Breast epithelium (tissue), 4 donors: ENCODE results near the gene CDH8. TPM values are rescaled to one million over a fixed set of nuclear protein-coding genes. Genes with fewer than 3 reads are reported as not detected.

Experiments
- DNase-seq, 2 donors: peaks; one replicate each; pipeline ENCODE4 v3.0.0-alpha.2; 2019; ENCODE audit warnings: low spot score in 2 of 2
- H3K27ac ChIP-seq, 2 donors: fragments of 200-600 bp; sonication (generic) in 1 of 2; one replicate each; pipeline ENCODE4 v1.5.1; 2016 to 2019; ENCODE audit warnings: mild to moderate bottlenecking in 1 of 2
- H3K27me3 ChIP-seq, 2 donors: fragments of 200-600 bp; sonication (generic) in 1 of 2; one replicate each; pipeline versions ENCODE4 v1.5.1 to v1.6.0; 2017 to 2019; ENCODE audit warnings: control low read depth in 1 of 2, mild to moderate bottlenecking in 1 of 2
- H3K36me3 ChIP-seq: fragments of 200-600 bp; one replicate; pipeline ENCODE4 v1.5.1; 2019
- H3K4me1 ChIP-seq, 2 donors: fragments of 200-600 bp; sonication (generic); one replicate each; pipeline ENCODE4 v1.5.1; 2016 to 2019; ENCODE audit warnings: control low read depth in 1 of 2
- H3K4me3 ChIP-seq, 3 donors: fragments of 200-600 bp; sonication (generic); 1 replicate in 2 of 3; 2 replicates in 1 of 3; pipeline ENCODE4 v1.5.1; 2016 to 2019; ENCODE audit warnings: mild to moderate bottlenecking in 3 of 3, moderate library complexity in 2 of 3
- H3K9me3 ChIP-seq, 2 donors: fragments of 200-600 bp; sonication (generic) in 1 of 2; one replicate each; pipeline ENCODE4 v1.5.1; 2016 to 2019; ENCODE audit warnings: control low read depth in 1 of 2
- POLR2A ChIP-seq: fragments of 450-650 bp; IDR thresholded peaks from one replicate; pipeline ENCODE4 v1.6.1; 2016; ENCODE audit warnings: antibody characterized with exemption, mild to moderate bottlenecking, moderate library complexity
- POLR2AphosphoS5 ChIP-seq, 3 donors: sonication (generic); formaldehyde crosslinking; IDR thresholded peaks; one replicate each; pipeline ENCODE4 v1.6.1; 2017; ENCODE audit warnings: antibody characterized with exemption in 3 of 3
- intact Hi-C: fragments of 100-400 bp; cut with DNase I; formaldehyde crosslinking; loops from one replicate; pipeline ENCODE4 v1.15.1; 2023; ENCODE audit warnings: low total_unique reads
- total RNA-seq, 3 donors: library from RNA; depleted of rRNA; stranded (reverse); fragments of >200 nt; gene quantifications; one replicate each; pipeline ENCODE4 v1.1.0, GENCODE V29; 2016
- TF ChIP-seq, protein P1 (sequence below), 3 donors: fragments of 450-650 bp; IDR thresholded peaks; one replicate each; pipeline ENCODE4 v1.5.1; 2016 to 2017; ENCODE audit warnings: antibody characterized with exemption in 3 of 3, mild to moderate bottlenecking in 3 of 3, moderate library complexity in 3 of 3

CDH8 gene
- total RNA-seq, 3 donors from 2014 or later = under 0.01 to 0.15 TPM; not detected in 1

DNA sequence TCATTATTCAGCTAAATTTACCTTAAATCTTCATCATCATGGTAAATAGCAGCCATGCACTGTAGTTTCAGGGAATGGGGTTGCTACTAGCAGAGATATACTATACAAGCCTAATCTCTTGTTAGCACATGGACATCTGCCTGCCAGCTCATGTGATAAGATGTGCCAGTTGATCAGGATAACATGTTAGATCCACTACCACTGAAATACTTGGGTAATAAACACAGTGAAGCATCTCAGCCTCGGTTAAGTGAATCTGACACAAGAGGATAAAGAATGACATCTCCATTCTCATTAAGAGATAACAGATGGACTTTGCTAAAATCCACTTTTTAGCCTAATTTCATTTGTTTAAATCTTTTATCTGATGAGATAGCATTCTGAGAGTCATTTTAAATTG is 256.1 kb downstream of the CDH8 start:
- no peak overlapping the region for H3K27ac ChIP-seq
- no peaks in the 10 kb centered on the region for H3K27me3 ChIP-seq
- TF ChIP-seq POLR2A (no peak), POLR2AphosphoS5 (IDR thresholded peaks at IDR 0.05) (no peak)
- TF ChIP-seq, protein P1, sequence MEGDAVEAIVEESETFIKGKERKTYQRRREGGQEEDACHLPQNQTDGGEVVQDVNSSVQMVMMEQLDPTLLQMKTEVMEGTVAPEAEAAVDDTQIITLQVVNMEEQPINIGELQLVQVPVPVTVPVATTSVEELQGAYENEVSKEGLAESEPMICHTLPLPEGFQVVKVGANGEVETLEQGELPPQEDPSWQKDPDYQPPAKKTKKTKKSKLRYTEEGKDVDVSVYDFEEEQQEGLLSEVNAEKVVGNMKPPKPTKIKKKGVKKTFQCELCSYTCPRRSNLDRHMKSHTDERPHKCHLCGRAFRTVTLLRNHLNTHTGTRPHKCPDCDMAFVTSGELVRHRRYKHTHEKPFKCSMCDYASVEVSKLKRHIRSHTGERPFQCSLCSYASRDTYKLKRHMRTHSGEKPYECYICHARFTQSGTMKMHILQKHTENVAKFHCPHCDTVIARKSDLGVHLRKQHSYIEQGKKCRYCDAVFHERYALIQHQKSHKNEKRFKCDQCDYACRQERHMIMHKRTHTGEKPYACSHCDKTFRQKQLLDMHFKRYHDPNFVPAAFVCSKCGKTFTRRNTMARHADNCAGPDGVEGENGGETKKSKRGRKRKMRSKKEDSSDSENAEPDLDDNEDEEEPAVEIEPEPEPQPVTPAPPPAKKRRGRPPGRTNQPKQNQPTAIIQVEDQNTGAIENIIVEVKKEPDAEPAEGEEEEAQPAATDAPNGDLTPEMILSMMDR (IDR thresholded peaks at IDR 0.05) = no peak
- H3K4me1 ChIP-seq = no peaks in the 10 kb centered on the region
- H3K9me3 ChIP-seq = no peaks in the 10 kb centered on the region
- intact Hi-C loops = no loop called here
- H3K4me3 ChIP-seq = no peak overlapping the region
- DNase-seq = no peak
- H3K36me3 ChIP-seq = no peaks in the 10 kb centered on the region

DNA sequence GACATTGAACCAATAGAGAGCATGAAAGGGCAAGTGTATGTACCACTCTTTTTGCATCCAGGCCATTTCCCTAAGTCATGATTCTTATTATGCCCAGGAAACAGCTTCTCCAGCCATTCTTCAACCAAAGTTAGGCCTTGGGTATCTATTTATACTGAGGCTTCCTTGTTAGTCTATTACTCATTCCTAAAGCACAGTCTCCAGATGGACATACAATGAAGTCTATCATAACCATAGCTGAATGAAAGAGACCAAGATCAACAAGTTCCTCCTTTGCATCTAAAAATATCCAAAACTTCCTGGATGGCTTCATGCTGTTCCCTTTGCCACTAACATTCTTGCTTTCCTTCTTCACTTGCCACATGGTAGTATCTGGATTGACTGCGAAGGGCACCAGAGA is 265.9 kb downstream of the CDH8 start:
- Histone ChIP-seq H3K4me3 (no peak overlapping the region), H3K4me1 (no peaks in the 10 kb centered on the region), H3K36me3 (no peaks in the 10 kb centered on the region), H3K27ac (no peak overlapping the region), H3K9me3 (no peaks in the 10 kb centered on the region), H3K27me3 (no peaks in the 10 kb centered on the region)
- TF ChIP-seq, protein P1 (IDR thresholded peaks at IDR 0.05) = no peak
- TF ChIP-seq POLR2AphosphoS5 (IDR thresholded peaks at IDR 0.05) = no peak
- no peak for TF ChIP-seq POLR2A
- DNase-seq = no peak
- intact Hi-C loops = no loop called here

DNA sequence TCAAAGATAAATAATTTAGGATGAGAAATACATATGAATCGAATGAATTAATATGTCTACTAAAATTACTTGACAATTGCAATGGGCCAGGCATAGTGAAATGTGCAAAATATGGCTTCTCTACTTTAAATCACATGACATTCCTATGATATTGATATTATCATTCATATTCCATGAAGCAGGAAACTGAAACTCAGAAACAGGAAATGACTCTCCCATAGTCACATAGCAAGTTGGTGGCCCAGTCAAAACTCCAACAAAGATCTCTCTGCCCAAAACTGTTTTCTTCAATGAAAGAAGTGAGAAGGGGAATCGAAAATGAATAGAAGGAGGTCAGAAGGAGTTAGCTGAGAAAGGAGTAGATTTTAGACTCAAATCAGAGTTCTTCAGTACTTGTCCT is 272.2 kb downstream of the CDH8 start:
- no peaks in the 10 kb centered on the region for H3K27me3 ChIP-seq
- intact Hi-C loops = no loop called here
- H3K4me3 ChIP-seq = no peak overlapping the region
- no peak for TF ChIP-seq POLR2A
- TF ChIP-seq, protein P1 (IDR thresholded peaks at IDR 0.05) = no peak
- TF ChIP-seq POLR2AphosphoS5 (IDR thresholded peaks at IDR 0.05) = no peak
- no peak for DNase-seq
- no peak overlapping the region for H3K27ac ChIP-seq
- no peaks in the 10 kb centered on the region for H3K4me1 ChIP-seq
- no peaks in the 10 kb centered on the region for H3K36me3 ChIP-seq
- no peaks in the 10 kb centered on the region for H3K9me3 ChIP-seq

DNA sequence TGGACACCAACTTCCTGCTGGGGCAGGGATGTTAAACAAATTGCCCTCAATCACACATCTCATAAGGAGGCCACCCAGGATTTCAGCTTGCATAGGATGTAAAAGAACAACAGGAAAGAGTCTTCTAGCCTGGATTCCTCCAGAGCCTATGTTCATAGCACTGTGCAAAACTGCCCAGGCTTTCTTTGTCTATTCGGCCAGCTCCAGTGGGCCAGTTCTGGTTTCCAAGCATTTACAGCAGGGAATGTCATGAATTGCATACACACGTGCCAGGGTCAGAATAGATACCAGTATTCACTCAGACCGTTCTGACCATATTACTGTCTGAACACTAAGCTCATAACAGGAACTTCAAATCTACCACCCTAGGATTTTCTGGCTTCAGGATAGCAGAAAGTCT is 273.2 kb downstream of the CDH8 start:
- no peak for DNase-seq
- Histone ChIP-seq H3K9me3 (no peaks in the 10 kb centered on the region), H3K27ac (no peak overlapping the region), H3K36me3 (no peaks in the 10 kb centered on the region), H3K4me1 (no peaks in the 10 kb centered on the region), H3K4me3 (no peak overlapping the region), H3K27me3 (no peaks in the 10 kb centered on the region)
- intact Hi-C loops = no loop called here
- no peak for TF ChIP-seq POLR2A
- TF ChIP-seq, protein P1 (IDR thresholded peaks at IDR 0.05) = no peak

DNA sequence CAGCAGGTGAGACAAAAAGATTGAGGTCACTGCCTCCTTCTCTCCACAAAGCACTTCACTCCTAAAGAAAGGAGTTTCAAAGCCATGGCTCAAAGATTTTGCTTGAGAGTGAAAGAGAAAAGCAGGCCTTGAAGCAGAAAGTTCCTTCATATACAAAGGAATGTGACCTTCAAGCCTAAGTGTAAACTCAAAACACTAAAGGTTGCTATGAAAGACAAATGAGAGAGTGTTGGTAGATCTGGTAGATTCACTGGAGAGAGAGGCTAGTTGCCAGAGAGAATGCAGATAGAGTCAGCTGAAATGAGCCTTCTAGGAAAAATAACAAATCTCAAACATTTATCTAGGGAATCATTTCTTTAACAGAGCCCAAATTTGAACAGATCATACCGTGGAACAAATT is 305.2 kb downstream of the CDH8 start:
- Histone ChIP-seq H3K27ac (no peak overlapping the region), H3K9me3 (peaks cover 0 to 9% of the 10 kb centered on the region in 2 donors), H3K4me1 (no peaks in the 10 kb centered on the region), H3K36me3 (no peaks in the 10 kb centered on the region), H3K4me3 (no peak overlapping the region), H3K27me3 (no peaks in the 10 kb centered on the region)
- intact Hi-C loops = no loop called here
- no peak for DNase-seq
- TF ChIP-seq POLR2A (no peak), POLR2AphosphoS5 (IDR thresholded peaks at IDR 0.05) (no peak)
- TF ChIP-seq, protein P1 (IDR thresholded peaks at IDR 0.05) = no peak
